Measurements from ENCODE around the gene NPIPB2. TPM values are rescaled to one million over a fixed set of nuclear protein-coding genes. Genes with fewer than 3 reads are reported as not detected.
"Not testable (repeated sequence)": the region's sequence is repeated elsewhere in the genome, so short reads cannot be mapped to it uniquely, and the experiment has no call there.

Gene NPIPB2
- total RNA-seq: 1 to 10 TPM; 1.4 to 5.9 (median 4.1) TPM

DNA sequence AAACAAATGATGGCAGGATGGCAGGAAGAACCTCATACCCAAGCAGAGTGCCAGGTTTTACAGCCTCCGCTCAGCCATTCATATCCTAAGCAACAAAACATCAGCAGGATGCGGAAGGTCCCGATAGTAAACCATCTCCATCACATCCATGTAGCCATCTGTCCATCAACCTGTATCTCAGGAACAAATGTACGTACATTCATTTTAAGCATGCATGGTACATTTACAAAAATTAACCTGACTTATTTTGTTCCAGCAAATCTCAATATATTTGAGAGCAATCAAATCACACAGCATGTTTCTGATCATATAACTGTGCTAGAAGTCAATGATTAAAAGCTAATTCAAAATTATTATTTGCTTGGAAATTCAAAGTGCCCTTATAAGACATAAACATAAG is at the start of gene NPIPB2:
Gene NPIPB2 (minus strand): TSS at position 101 of the 400 bp plus-strand sequence. CDS start 0 bp downstream, at position 101.
- WGBS, 2 donors (ENCODE audit: low coverage in 1 of 2): 80 to 100% methylated on average over 1 to 2 of the region's 4 CpGs
- H3K9me3 ChIP-seq: not testable (repeated sequence)

DNA sequence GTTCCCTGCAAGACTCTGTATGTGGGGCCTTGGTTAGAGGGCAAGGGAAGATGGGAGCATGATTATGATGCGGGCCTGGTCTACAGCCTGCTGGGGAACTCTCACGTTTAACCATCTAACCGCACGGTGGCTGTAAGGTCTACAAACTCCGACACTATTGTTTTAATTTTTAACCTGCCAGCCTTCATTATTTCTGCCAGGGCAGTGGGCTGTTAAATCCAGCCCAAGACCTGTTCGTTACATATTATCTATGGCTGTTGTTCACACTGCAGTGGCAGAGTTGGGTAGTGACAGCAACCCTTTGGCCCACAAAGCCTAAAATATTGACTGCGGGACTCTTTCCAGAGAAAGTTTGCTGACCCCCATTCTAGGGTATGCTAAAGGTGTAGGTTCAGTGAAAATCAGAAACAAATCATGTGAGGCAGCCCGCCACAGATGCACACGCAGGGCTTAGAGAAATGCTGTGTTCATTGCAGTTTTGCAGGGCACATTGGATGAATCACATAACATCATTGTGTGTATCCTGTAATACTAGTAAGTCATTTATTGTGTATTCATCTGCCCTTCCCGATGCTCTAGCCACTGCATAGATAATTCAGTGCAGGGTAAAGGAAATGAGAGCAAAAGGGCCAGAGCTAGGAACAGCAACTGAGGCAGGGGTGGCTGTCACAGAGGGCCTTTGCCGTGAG is 49.0 kb upstream of the NPIPB2 start:
- TF ChIP-seq POLR2A (IDR thresholded peaks at IDR 0.05) (no peak), EP300 (IDR thresholded peaks at IDR 0.05) (no peak), POLR2AphosphoS5 (IDR thresholded peaks at IDR 0.05) (no peak)
- TF ChIP-seq, protein P1, sequence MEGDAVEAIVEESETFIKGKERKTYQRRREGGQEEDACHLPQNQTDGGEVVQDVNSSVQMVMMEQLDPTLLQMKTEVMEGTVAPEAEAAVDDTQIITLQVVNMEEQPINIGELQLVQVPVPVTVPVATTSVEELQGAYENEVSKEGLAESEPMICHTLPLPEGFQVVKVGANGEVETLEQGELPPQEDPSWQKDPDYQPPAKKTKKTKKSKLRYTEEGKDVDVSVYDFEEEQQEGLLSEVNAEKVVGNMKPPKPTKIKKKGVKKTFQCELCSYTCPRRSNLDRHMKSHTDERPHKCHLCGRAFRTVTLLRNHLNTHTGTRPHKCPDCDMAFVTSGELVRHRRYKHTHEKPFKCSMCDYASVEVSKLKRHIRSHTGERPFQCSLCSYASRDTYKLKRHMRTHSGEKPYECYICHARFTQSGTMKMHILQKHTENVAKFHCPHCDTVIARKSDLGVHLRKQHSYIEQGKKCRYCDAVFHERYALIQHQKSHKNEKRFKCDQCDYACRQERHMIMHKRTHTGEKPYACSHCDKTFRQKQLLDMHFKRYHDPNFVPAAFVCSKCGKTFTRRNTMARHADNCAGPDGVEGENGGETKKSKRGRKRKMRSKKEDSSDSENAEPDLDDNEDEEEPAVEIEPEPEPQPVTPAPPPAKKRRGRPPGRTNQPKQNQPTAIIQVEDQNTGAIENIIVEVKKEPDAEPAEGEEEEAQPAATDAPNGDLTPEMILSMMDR (IDR thresholded peaks at IDR 0.05): no peak
- peaks cover 0 to 12% (median 0%) of the 10 kb centered on the region in 3 donors for H3K4me1 ChIP-seq
- H3K27ac ChIP-seq: no peak overlapping the region
- H3K9me3 ChIP-seq: no peaks in the 10 kb centered on the region
- H3K4me3 ChIP-seq: no peak overlapping the region
- no peaks in the 10 kb centered on the region for H3K27me3 ChIP-seq
- ATAC-seq: no peak
- no peaks in the 10 kb centered on the region for H3K36me3 ChIP-seq
- 87 to 90% methylated on average over 5 to 10 of the region's 11 CpGs for WGBS, 2 donors (ENCODE audit: low coverage in 1 of 2)

More for the DNA sequence above, at the start of gene NPIPB2:
- not testable (repeated sequence) for H3K36me3 ChIP-seq, ATAC-seq, H3K4me3 ChIP-seq, H3K4me1 ChIP-seq, H3K27ac ChIP-seq, H3K27me3 ChIP-seq

GRCh38 chr16:11988258-11988978 is 46.6 kb upstream of the NPIPB2 start:
- TF ChIP-seq POLR2AphosphoS5 (IDR thresholded peaks at IDR 0.05) (no peak), POLR2A (IDR thresholded peaks at IDR 0.05) (no peak), EP300 (IDR thresholded peaks at IDR 0.05) (no peak)
- TF ChIP-seq, protein P1 (IDR thresholded peaks at IDR 0.05): no peak
- Histone ChIP-seq H3K27me3 (no peaks in the 10 kb centered on the region), H3K27ac (no peak overlapping the region), H3K4me1 (no peaks in the 10 kb centered on the region), H3K36me3 (no peaks in the 10 kb centered on the region), H3K9me3 (no peaks in the 10 kb centered on the region), H3K4me3 (no peak overlapping the region)
- 45 to 77% methylated on average over 4 to 5 of the region's 5 CpGs for WGBS, 2 donors (ENCODE audit: low coverage in 1 of 2)
- no peak for ATAC-seq

- H3K27ac ChIP-seq: no peak overlapping the region
- no peak for ATAC-seq
- no peaks in the 10 kb centered on the region for H3K9me3 ChIP-seq
- no peaks in the 10 kb centered on the region for H3K36me3 ChIP-seq
- no peak overlapping the region for H3K4me3 ChIP-seq
- no peaks in the 10 kb centered on the region for H3K27me3 ChIP-seq
- no peaks in the 10 kb centered on the region for H3K4me1 ChIP-seq
- TF ChIP-seq EP300 (IDR thresholded peaks at IDR 0.05): no peak
- 84 to 90% methylated on average over 11 to 12 of the region's 12 CpGs for WGBS, 2 donors (ENCODE audit: low coverage in 1 of 2)
These were observed 44.7 kb upstream of the NPIPB2 start for GRCh38 chr16:11986521-11987057.

DNA sequence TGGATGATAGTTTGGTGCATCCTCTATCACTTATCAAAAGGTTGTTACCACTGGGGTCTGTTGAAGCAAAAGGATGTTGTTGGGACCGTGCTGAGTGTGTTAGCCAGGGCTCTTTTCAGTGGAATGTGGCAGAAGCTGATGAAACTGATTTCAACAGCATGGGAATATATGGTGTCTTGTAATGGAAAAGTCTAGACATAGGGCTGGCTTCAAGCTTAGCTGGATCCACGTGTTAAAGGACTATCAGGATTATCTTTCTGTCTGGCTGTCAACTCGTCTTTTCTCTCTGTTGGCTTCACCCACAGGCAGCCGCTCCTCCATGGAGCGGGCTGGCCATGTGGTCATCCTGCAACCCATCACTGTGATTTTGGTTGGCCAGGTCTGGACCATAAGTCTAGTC is 43.4 kb upstream of the NPIPB2 start:
- H3K36me3 ChIP-seq: no peaks in the 10 kb centered on the region
- 71 to 100% methylated on average over 2 to 4 of the region's 5 CpGs for WGBS, 2 donors (ENCODE audit: low coverage in 1 of 2)
- no peaks in the 10 kb centered on the region for H3K9me3 ChIP-seq
- H3K27ac ChIP-seq: no peak overlapping the region
- no peaks in the 10 kb centered on the region for H3K27me3 ChIP-seq
- TF ChIP-seq POLR2A (IDR thresholded peaks at IDR 0.05) (no peak), POLR2AphosphoS5 (IDR thresholded peaks at IDR 0.05) (no peak), EP300 (IDR thresholded peaks at IDR 0.05) (no peak)
- TF ChIP-seq, protein P1 (IDR thresholded peaks at IDR 0.05): no peak
- H3K4me3 ChIP-seq: no peak overlapping the region
- H3K4me1 ChIP-seq: no peaks in the 10 kb centered on the region
- ATAC-seq: no peak
